Measurements from ENCODE around the gene PXMP4.
A peak's percentile ranks its signal among the peaks of the same experiment; 100 is the strongest.

PXMP4 gene

DNA sequence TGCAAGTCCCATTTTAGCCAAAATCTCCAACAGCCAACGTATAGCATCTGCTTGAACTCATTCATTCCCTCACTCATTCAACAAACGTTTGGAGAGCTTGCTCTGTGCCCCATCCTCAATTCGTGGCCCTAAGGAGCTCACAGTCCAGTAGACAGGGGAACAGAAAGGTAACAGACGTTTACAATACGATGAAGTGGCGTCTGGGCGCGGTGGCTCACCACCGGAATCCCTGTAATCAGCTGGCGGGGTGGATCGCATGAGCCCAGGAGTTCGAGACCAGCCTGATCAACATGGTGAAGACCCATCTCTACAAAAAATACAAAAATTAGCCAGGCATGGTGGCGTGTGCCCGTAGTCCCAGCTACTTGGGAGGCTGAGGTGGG, 33.1 kb downstream of the PXMP4 start:
- TF ChIP-seq, protein P1, sequence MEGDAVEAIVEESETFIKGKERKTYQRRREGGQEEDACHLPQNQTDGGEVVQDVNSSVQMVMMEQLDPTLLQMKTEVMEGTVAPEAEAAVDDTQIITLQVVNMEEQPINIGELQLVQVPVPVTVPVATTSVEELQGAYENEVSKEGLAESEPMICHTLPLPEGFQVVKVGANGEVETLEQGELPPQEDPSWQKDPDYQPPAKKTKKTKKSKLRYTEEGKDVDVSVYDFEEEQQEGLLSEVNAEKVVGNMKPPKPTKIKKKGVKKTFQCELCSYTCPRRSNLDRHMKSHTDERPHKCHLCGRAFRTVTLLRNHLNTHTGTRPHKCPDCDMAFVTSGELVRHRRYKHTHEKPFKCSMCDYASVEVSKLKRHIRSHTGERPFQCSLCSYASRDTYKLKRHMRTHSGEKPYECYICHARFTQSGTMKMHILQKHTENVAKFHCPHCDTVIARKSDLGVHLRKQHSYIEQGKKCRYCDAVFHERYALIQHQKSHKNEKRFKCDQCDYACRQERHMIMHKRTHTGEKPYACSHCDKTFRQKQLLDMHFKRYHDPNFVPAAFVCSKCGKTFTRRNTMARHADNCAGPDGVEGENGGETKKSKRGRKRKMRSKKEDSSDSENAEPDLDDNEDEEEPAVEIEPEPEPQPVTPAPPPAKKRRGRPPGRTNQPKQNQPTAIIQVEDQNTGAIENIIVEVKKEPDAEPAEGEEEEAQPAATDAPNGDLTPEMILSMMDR (IDR thresholded peaks at IDR 0.05; ENCODE audit: low read depth, low read length): no peak

DNA sequence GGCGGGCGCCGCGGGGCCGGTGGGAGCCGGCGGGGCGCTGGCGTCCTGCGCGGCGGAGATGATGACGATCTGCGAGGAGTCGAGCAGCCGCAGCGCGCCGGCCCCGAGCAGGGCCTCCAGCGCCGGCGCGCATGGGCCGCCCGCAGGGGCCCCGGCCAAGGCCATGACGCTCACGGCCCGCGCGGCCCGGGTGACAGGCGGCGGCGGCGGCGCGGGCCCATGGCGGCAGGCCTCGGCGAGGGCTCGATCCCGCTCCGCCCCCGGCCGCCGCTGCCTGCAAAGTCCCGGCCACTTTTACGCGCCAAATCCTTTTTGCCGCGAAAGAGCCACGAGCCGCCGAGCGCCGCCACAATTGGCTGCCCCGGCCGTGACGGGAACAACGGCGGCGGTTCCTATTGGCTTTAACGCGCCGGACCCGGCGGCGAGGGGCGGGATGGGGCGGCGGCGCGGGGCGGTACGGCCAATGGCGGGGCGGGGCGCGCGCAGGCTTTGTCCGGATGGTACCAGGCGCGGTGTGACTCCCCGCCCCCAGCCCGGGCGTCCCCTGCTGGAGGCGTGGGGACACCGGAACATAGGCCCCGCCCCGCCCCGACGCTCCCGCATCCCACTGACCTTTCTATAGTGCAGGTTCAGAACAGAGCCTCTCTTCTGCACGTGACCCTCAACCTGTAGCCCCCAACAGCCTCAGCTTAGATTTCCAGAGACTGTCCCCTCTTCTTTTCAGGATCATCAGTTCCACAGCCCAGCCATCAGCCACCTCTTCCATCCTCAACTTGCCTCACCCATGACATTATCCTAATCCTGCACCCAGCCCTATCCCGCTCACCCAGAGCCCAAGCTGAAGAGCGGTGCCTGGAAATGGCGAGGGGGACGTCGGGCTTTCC, 33.8 kb downstream of the PXMP4 start, which contains the start of gene E2F1:
E2F1 (minus strand) TSS at position 286 of the 884 bp plus-strand sequence; CDS start at position 165, 121 bp downstream.
- no peaks in the 10 kb centered on the region for H3K9me3 ChIP-seq (ENCODE audit: severe bottlenecking)
- TF ChIP-seq, protein P1 (IDR thresholded peaks at IDR 0.05; ENCODE audit: low read depth, low read length): 0 out of 2 replicates have a peak, but pooled peaks have one; percentile 28
- peak within 1 kb of the TSS; percentile 72 for H3K4me3 ChIP-seq (ENCODE audit: low read depth, low read length)
- peaks cover 34% of the 10 kb centered on the region for H3K36me3 ChIP-seq
- H3K27me3 ChIP-seq (ENCODE audit: insufficient read depth, low read depth, severe bottlenecking): no peaks in the 10 kb centered on the region
- peak; percentile 96 for DNase-seq
- peak within 1 kb of the TSS; percentile 92 for H3K27ac ChIP-seq

More for the DNA sequence above, 33.1 kb downstream of the PXMP4 start:
- Histone ChIP-seq H3K9me3 (ENCODE audit: severe bottlenecking) (no peaks in the 10 kb centered on the region), H3K27me3 (ENCODE audit: insufficient read depth, low read depth, severe bottlenecking) (no peaks in the 10 kb centered on the region), H3K4me3 (ENCODE audit: low read depth, low read length) (peak overlapping the region; percentile 37; the same call in 1 of the 2 replicates), H3K36me3 (peaks cover 32% of the 10 kb centered on the region), H3K27ac (peak overlapping the region; percentile 24; the same call in 1 of the 2 replicates)
- DNase-seq: no peak

DNA sequence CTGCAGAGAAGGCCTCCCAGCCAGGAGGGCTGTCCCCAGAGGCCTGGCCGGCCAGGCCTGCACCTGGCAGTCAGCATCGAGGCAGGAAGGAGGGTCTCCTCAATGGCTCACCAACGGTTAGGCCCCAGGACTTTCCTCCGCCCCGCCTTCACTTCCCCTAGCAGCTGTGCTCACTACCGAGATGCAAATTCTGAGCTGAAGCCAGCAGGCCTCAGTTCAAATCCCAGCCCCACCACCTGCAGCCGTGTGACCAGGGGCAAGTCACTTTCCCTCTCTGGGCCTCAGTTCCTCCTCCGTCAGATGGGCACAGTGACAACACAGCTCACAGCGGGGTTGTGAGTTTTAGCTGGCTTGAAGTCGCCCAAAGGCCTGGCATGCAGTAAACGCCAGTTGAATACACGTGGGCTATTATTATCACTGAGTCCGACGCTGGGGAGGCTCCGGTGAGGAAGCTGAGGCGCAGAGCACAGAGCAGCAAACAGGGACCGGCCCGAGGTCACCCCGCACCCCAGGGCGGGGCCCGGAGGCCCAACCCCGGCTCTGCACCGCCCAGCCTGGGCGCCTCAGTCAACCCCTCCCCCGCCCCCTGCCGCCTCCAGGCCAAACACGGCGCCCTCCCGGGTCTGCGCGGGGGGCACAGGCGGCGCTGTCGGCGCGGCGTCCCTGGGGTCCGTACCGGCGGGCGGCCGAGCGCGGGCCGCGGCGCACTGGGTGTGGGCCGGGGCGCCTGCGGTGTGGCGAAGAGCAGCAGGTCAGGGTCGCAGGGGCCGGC, 34.6 kb downstream of the PXMP4 start:
- DNase-seq: peak; percentile 51
- H3K36me3 ChIP-seq: peaks cover 43% of the 10 kb centered on the region
- H3K4me3 ChIP-seq (ENCODE audit: low read depth, low read length): peak overlapping the region; percentile 72
- peak overlapping the region; percentile 92 for H3K27ac ChIP-seq
- TF ChIP-seq, protein P1 (IDR thresholded peaks at IDR 0.05; ENCODE audit: low read depth, low read length): no peak
- H3K27me3 ChIP-seq (ENCODE audit: insufficient read depth, low read depth, severe bottlenecking): no peaks in the 10 kb centered on the region
- H3K9me3 ChIP-seq (ENCODE audit: severe bottlenecking): no peaks in the 10 kb centered on the region

DNA sequence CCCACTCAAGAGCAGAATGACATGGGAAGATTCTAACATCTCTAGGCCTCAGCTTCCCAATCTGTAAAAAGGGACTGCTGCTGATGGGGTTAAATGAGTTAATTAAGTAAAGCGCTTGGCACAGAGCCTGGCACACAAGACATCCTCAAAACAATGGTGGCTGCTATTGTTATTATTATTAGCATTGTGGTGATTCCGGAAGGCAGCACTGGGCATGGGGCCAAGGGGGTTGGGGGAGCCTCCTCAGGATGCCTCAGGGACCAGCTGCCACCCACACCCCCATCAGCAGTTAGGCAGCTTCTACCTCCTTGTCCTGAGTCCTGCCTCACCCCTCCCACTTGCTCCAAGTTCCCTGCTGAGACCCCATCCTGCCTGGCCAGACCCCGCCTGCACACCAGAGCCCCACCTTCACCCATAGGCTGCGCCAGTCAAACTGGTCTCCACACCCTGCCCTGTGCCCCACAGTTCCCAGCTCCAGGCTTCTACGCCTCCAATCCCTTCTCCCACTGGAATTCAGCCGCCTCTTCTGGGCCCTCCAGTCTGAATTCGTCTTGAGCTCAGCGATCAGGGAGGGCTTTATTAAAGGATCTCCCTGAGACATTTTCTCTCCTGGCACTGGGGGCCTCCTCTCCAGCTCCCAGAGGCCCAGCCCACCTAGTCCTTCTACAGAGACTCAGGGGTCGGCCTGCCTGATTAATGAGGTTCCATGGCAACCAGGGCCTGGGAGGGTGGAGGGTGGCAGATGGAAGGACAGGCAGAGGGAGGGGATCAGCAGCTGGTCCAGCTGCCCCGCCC, 35.4 kb downstream of the PXMP4 start:
- TF ChIP-seq, protein P1 (IDR thresholded peaks at IDR 0.05; ENCODE audit: low read depth, low read length): no peak

DNA sequence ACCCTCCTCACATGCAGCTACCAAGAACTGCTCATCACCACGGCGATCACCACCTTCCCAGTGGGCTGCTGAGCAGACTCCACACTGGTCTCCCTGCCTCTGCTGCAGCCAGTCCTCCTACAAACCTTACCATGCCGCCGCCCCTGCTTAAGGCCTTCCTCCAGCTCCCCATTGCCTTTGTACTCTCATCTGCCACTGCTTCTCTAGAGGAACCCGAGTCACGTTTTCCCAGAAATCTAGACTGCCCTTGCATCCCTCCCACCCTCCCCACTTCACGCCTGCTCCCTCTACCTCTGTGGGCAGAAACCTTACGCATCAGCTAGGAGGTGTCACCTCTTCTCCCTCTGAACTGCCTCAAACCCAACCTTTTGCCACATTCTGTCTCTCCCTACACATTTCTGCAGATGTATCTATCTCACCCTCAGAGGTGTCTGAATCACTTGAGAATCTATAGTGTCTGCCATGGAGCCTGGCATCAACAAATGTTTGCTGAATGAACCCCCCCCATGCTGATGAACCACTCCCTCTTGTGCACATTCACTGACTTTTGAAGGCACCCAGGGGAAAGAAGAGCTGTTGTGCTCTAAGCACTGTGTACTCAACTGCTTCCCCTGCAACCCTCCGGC, 38.3 kb downstream of the PXMP4 start:
- no peak for DNase-seq
- no peak overlapping the region for H3K27ac ChIP-seq
- no peak overlapping the region for H3K4me3 ChIP-seq (ENCODE audit: low read depth, low read length)
- TF ChIP-seq, protein P1 (IDR thresholded peaks at IDR 0.05; ENCODE audit: low read depth, low read length): no peak
- peaks cover 78% of the 10 kb centered on the region for H3K36me3 ChIP-seq
- H3K9me3 ChIP-seq (ENCODE audit: severe bottlenecking): no peaks in the 10 kb centered on the region
- H3K27me3 ChIP-seq (ENCODE audit: insufficient read depth, low read depth, severe bottlenecking): no peaks in the 10 kb centered on the region

More for the DNA sequence above, 35.4 kb downstream of the PXMP4 start:
- DNase-seq: peak; percentile 85
- H3K27ac ChIP-seq: peak overlapping the region; percentile 92
- no peaks in the 10 kb centered on the region for H3K27me3 ChIP-seq (ENCODE audit: insufficient read depth, low read depth, severe bottlenecking)
- H3K9me3 ChIP-seq (ENCODE audit: severe bottlenecking): no peaks in the 10 kb centered on the region
- H3K4me3 ChIP-seq (ENCODE audit: low read depth, low read length): peak overlapping the region; percentile 72
- peaks cover 50% of the 10 kb centered on the region for H3K36me3 ChIP-seq
